Ascending aorta (tissue), 2 donors: Measurements from ENCODE around the gene KRT85. TPM values are rescaled to one million over a fixed set of nuclear protein-coding genes. Genes with fewer than 3 reads are reported as not detected.
"Not testable (repeated sequence)": the region's sequence is repeated elsewhere in the genome, so short reads cannot be mapped to it uniquely, and the experiment has no call there.

Experiments used
- DNase-seq, 2 donors: peaks; one replicate each; pipeline ENCODE4 v3.0.0-alpha.2; 2019; ENCODE audit warnings: low spot score in 2 of 2
- H3K27ac ChIP-seq, 2 donors: fragments of 200-600 bp; sonication (generic); one replicate each; pipeline ENCODE4 v1.5.1; 2016 to 2017; ENCODE audit warnings: mild to moderate bottlenecking in 1 of 2
- H3K27me3 ChIP-seq: fragments of 200-600 bp; sonication (generic); one replicate; pipeline ENCODE4 v1.5.1; 2017
- H3K36me3 ChIP-seq, 2 donors: fragments of 200-600 bp; sonication (generic); one replicate each; pipeline ENCODE4 v1.5.1; 2016
- H3K4me1 ChIP-seq, 2 donors: fragments of 200-600 bp; sonication (generic); one replicate each; pipeline ENCODE4 v1.5.1; 2016 to 2017; ENCODE audit warnings: mild to moderate bottlenecking in 1 of 2
- H3K4me3 ChIP-seq, 2 donors: fragments of 200-600 bp; sonication (generic); one replicate each; pipeline ENCODE4 v1.5.1; 2016 to 2017; ENCODE audit warnings: mild to moderate bottlenecking in 1 of 2
- H3K9me3 ChIP-seq, 2 donors: fragments of 200-600 bp; sonication (generic); one replicate each; pipeline ENCODE4 v1.5.1; 2016
- CTCF ChIP-seq, 3 experiments: fragments of 200-600 bp in 2 of 3; fragments of 450-650 bp in 1 of 3; sonication (generic) in 2 of 3; IDR thresholded peaks; one replicate each; pipeline ENCODE4 v1.5.1; 2016 to 2019; ENCODE audit warnings: antibody characterized with exemption in 3 of 3, mild to moderate bottlenecking in 1 of 3, moderate library complexity in 1 of 3
- intact Hi-C: fragments of 100-400 bp; cut with DNase I; formaldehyde crosslinking; loops from one replicate; pipeline ENCODE4 v1.15.1; 2023
- total RNA-seq: library from RNA; depleted of rRNA; stranded (reverse); fragments of >200 nt; gene quantifications from one replicate; pipeline ENCODE4 v1.1.0, GENCODE V29; 2016

Gene KRT85
- total RNA-seq, 1 donor from 2014 or later = not detected

- H3K9me3 ChIP-seq = no peaks in the 10 kb centered on the region
- H3K27me3 ChIP-seq = no peaks in the 10 kb centered on the region
- DNase-seq = no peak
- peaks cover 0 to 3% of the 10 kb centered on the region in 2 donors for H3K4me1 ChIP-seq
- no peaks in the 10 kb centered on the region for H3K36me3 ChIP-seq
- no peak for TF ChIP-seq CTCF (IDR thresholded peaks at IDR 0.05)
- H3K27ac ChIP-seq = no peak overlapping the region
- intact Hi-C loops = no loop called here
- H3K4me3 ChIP-seq = no peak overlapping the region
These were observed 20.7 kb downstream of the KRT85 start for GRCh38 chr12:52346593-52346992.

- H3K4me3 ChIP-seq, intact Hi-C loops, H3K4me1 ChIP-seq, DNase-seq, H3K27me3 ChIP-seq, H3K36me3 ChIP-seq, H3K27ac ChIP-seq, H3K9me3 ChIP-seq: not testable (repeated sequence)
These were observed 22.2 kb downstream of the KRT85 start for GRCh38 chr12:52345041-52345440.

- H3K27me3 ChIP-seq = no peaks in the 10 kb centered on the region
- H3K9me3 ChIP-seq = no peaks in the 10 kb centered on the region
- TF ChIP-seq CTCF (IDR thresholded peaks at IDR 0.05) = no peak
- no peak overlapping the region for H3K4me3 ChIP-seq
- intact Hi-C loops = no loop called here
- DNase-seq = no peak
- no peak overlapping the region for H3K27ac ChIP-seq
- H3K4me1 ChIP-seq = no peaks in the 10 kb centered on the region
- no peaks in the 10 kb centered on the region for H3K36me3 ChIP-seq
These were observed 23.2 kb downstream of the KRT85 start for GRCh38 chr12:52344111-52344510.

GRCh38 chr12:52343550-52343949 lies 23.7 kb downstream of the KRT85 start:
- no peak for TF ChIP-seq CTCF (IDR thresholded peaks at IDR 0.05)

GRCh38 chr12:52342781-52343490 lies 24.3 kb downstream of the KRT85 start:
- intact Hi-C loops = no loop called here
- H3K27ac ChIP-seq = no peak overlapping the region
- DNase-seq = no peak
- H3K36me3 ChIP-seq = no peaks in the 10 kb centered on the region
- no peak for TF ChIP-seq CTCF (IDR thresholded peaks at IDR 0.05)
- no peaks in the 10 kb centered on the region for H3K4me1 ChIP-seq
- no peak overlapping the region for H3K4me3 ChIP-seq
- H3K9me3 ChIP-seq = no peaks in the 10 kb centered on the region
- H3K27me3 ChIP-seq = no peaks in the 10 kb centered on the region

More at GRCh38 chr12:52343550-52343949, 23.7 kb downstream of the KRT85 start:
- no peak overlapping the region for H3K27ac ChIP-seq
- no peak for DNase-seq
- intact Hi-C loops = no loop called here
- no peaks in the 10 kb centered on the region for H3K27me3 ChIP-seq
- no peaks in the 10 kb centered on the region for H3K4me1 ChIP-seq
- H3K36me3 ChIP-seq = no peaks in the 10 kb centered on the region
- no peaks in the 10 kb centered on the region for H3K9me3 ChIP-seq
- H3K4me3 ChIP-seq = no peak overlapping the region

- Histone ChIP-seq H3K36me3 (no peaks in the 10 kb centered on the region), H3K4me1 (no peaks in the 10 kb centered on the region), H3K27me3 (no peaks in the 10 kb centered on the region), H3K4me3 (no peak overlapping the region), H3K9me3 (peaks cover 6 to 13% of the 10 kb centered on the region in 2 donors), H3K27ac (no peak overlapping the region)
- no peak for DNase-seq
- TF ChIP-seq CTCF (IDR thresholded peaks at IDR 0.05) = no peak
- intact Hi-C loops = no loop called here
These were observed 26.2 kb downstream of the KRT85 start for GRCh38 chr12:52341066-52341580.
